Omental fat pad (tissue), 4 donors: ENCODE measurements around the gene PAX5. TPM values are rescaled to one million over a fixed set of nuclear protein-coding genes. Genes with fewer than 3 reads are reported as not detected.

Source experiments
- ATAC-seq: fragments of 150-250 bp; one replicate; pipeline ENCODE4 v1.9.1; 2016; ENCODE audit warnings: mild to moderate bottlenecking, moderate library complexity; ENCODE audit not compliant: low FRiP score
- DNase-seq: peaks from one replicate; pipeline ENCODE4 v3.0.0-alpha.2; 2019; ENCODE audit warnings: low spot score
- CTCF ChIP-seq, 3 donors: fragments of 450-650 bp; IDR thresholded peaks; one replicate each; pipeline ENCODE4 v1.5.1; 2016 to 2017; ENCODE audit warnings: antibody characterized with exemption in 3 of 3, mild to moderate bottlenecking in 3 of 3, moderate library complexity in 2 of 3
- total RNA-seq, 4 donors: library from RNA; depleted of rRNA; stranded (reverse); fragments of >200 nt; gene quantifications; one replicate each; pipeline ENCODE4 v1.1.0, GENCODE V29; 2016

Gene PAX5
- total RNA-seq, 4 donors from 2014 or later: 0.09 to 1.2 (median 0.24) TPM; not detected in 1

- TF ChIP-seq CTCF (IDR thresholded peaks at IDR 0.05): no peak
- no peak for ATAC-seq
These were observed 8.4 kb upstream of the PAX5 start for GRCh38 chr9:37042421-37042820.

GRCh38 chr9:37040508-37041127 is 6.5 kb upstream of the PAX5 start:
- TF ChIP-seq CTCF (IDR thresholded peaks at IDR 0.05): no peak
- DNase-seq (no peak), ATAC-seq (no peak)

More at GRCh38 chr9:37042421-37042820, 8.4 kb upstream of the PAX5 start:
- no peak for DNase-seq

- no peak for TF ChIP-seq CTCF (IDR thresholded peaks at IDR 0.05)
- no peak for ATAC-seq
- DNase-seq: no peak
These were observed 4.9 kb upstream of the PAX5 start for GRCh38 chr9:37038943-37039464.

- no peak for TF ChIP-seq CTCF (IDR thresholded peaks at IDR 0.05)
- ATAC-seq (no peak), DNase-seq (no peak)
These were observed 4.4 kb upstream of the PAX5 start for GRCh38 chr9:37038302-37038942.

GRCh38 chr9:37037503-37038301 is 3.6 kb upstream of the PAX5 start:
- ATAC-seq: peak; percentile 26
- DNase-seq: no peak
- no peak for TF ChIP-seq CTCF (IDR thresholded peaks at IDR 0.05)

- no peak for TF ChIP-seq CTCF (IDR thresholded peaks at IDR 0.05)
- peak; percentile 31 for ATAC-seq
These were observed 2.9 kb upstream of the PAX5 start for GRCh38 chr9:37036776-37037502.

More at GRCh38 chr9:37036776-37037502, 2.9 kb upstream of the PAX5 start:
- no peak for DNase-seq
